Activated T-cell treated with anti-CD3 and anti-CD28 coated beads for 4 hours (primary cell): ENCODE data around the gene RFX7.

ENCODE experiments used
- DNase-seq: peaks from one replicate; pipeline ENCODE4 v3.0.0-alpha.2; 2020

Gene RFX7

GRCh38 chr15:56042498-56042897, 201.2 kb downstream of the RFX7 start:
- DNase-seq = no peak

DNA sequence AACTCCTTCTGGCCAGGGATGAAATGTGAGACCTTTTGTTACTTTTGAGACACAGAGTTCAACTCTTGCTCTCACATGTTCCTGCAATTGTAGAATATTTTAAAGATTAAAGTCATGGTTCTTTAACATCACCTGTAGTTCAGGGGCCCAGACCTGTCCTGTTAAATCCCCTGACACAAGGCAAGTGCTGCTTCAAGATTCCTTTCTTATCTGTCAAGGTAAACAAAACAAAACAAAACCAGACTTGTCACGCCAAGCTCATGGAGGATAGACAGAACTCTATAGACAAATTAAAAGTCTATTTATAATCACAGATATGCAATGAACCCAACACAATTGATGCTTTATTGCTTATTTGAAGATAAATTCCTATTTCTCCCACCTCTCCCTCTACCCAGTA, 201.6 kb downstream of the RFX7 start:
- DNase-seq = no peak

DNA sequence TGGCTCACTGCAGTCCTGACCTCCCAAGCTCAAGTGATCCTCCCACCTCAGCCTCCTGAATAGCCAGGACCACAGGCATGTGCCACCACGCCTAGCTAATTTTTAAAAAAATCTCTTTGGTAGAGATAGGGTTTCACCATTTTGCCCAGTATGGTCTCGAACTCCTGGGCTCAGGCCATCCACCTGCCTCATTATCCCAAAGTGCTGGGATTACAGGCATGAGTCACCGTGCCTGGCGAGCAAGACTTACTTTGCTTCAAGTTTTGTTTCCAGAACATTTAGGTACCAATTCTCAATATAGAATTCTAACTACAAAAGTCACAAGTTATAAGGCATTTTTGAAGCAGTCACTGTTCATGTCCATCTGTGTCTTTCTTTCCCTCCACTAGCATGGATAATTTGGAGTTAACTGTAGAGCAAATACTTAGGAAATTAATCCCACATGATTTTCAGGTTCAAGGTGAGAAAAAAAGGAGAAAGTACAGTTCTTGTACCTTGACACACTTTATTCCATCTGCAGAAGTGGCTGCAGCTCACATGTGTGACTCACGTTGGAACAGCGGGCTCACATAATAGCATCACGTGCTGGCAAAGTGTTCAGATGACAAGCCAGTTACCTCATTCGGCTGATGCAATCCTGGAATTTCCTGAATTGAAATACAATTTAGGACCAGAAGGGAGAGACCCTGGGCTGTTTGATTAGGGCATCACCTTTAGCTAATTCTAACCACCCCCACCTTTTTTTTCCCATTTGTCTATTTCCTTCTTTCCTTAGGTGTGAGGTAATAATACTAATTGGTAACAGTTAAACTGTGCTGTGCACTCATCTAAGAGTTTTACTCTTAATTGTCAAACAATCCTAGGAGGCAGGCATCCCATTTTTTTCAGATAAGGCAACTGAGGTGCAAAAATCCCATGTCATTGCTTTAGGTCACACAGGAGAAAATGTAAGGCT, 203.3 kb downstream of the RFX7 start:
- DNase-seq = no peak

- DNase-seq = no peak
Measured at GRCh38 chr15:56038707-56039106, 205.0 kb downstream of the RFX7 start.

GRCh38 chr15:56038015-56038414, 205.7 kb downstream of the RFX7 start:
- DNase-seq = no peak
